Parietal lobe (tissue), 1 donor: ENCODE measurements around the gene C20orf173. TPM values are rescaled to one million over a fixed set of nuclear protein-coding genes. Genes with fewer than 3 reads are reported as not detected.

ENCODE experiments used
- total RNA-seq: library from RNA; depleted of rRNA; stranded (reverse); fragments of >200 nt; gene quantifications from one replicate; pipeline ENCODE4 v1.2.3, GENCODE V29; 2014

The C20orf173 gene
- total RNA-seq, result not detected

DNA sequence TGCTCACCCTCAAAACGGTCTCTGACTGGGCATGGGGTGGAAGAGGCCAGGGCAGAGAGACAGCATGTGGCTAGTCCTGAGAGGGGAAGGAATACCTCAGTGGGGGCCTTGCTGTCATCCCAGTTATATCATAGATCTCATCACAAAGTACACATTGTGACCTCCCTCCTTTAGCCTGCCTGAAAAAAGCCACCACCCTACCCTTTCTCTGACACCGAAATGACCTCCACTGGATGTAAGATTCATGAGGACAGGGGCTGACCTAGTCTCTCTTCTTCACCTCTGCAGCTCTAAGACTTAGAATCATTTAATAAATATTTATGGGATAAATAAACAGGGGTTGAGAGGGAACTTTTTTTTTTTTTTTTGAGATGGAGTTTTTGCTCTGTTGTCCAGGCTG, at the start of gene C20orf173:
TSS of gene C20orf173 (minus strand) at position 101 of the 400 bp plus-strand sequence. CDS start 279 bp downstream, outside the sequence.

GRCh38 chr20:35541783-35542662, 12.6 kb upstream of the C20orf173 start, which contains the start of gene ERGIC3:
Gene ERGIC3 (plus strand): TSS chr20:35542078. CDS start chr20:35542098, 20 bp downstream.

Other genes with a start within 250 kb of the C20orf173 start
- gene EIF6, start 244.9 kb downstream of the C20orf173 start, total RNA-seq, result 67.6 TPM
- gene FAM83C, start 237.2 kb downstream of the C20orf173 start, total RNA-seq, result not detected
- gene UQCC1, start 117.7 kb downstream of the C20orf173 start, total RNA-seq, result 36.3 TPM
- gene GDF5, start 91.4 kb downstream of the C20orf173 start, total RNA-seq, result 0.63 TPM
- 50.4 TPM for gene CEP250, start 74.1 kb downstream of the C20orf173 start, total RNA-seq
- 186 TPM for gene ERGIC3, start 12.4 kb upstream of the C20orf173 start, total RNA-seq
- gene SPAG4, start 86.2 kb upstream of the C20orf173 start, total RNA-seq, result 1.9 TPM
- gene CPNE1, start 135.2 kb upstream of the C20orf173 start, total RNA-seq, result 107 TPM
- gene RBM12, start 135.2 kb upstream of the C20orf173 start, total RNA-seq, result 108 TPM
- 39.4 TPM for gene NFS1, start 169.7 kb upstream of the C20orf173 start, total RNA-seq
- gene ROMO1, start 169.8 kb upstream of the C20orf173 start, total RNA-seq, result 35.1 TPM
- 583 TPM for gene RBM39, start 212.6 kb upstream of the C20orf173 start, total RNA-seq
- gene PHF20, start 242.4 kb upstream of the C20orf173 start, total RNA-seq, result 63.2 TPM